MM.1S (cell line): ENCODE measurements around the gene SSX2IP.

Experiments used
- CTCF ChIP-seq: fragments of 300-600 bp; sonication (generic); IDR thresholded peaks from 2 replicates; pipeline ENCODE4 v1.5.1; 2016; ENCODE audit warnings: antibody characterized with exemption, low read length, mixed read lengths
- EZH2 ChIP-seq: fragments of 300-600 bp; sonication (generic); optimal IDR thresholded peaks from 2 replicates; pipeline ENCODE3; 2017; ENCODE audit warnings: low read depth, mild to moderate bottlenecking, antibody characterized with exemption, low read length, mixed read lengths
- EZH2phosphoT487 ChIP-seq: fragments of 300-600 bp; sonication (generic); IDR thresholded peaks from 2 replicates; pipeline ENCODE4 v1.6.1; 2018; ENCODE audit warnings: antibody characterized with exemption, low read length

GRCh38 chr1:84702143-84702542 lies 11.9 kb upstream of the SSX2IP start:
- TF ChIP-seq EZH2phosphoT487, result no peak
- no peak for TF ChIP-seq EZH2
- TF ChIP-seq CTCF, result no peak
